Astrocyte of the spinal cord (primary cell): Measurements from ENCODE around the gene DOCK11.
"Not testable (repeated sequence)": the region's sequence is repeated elsewhere in the genome, so short reads cannot be mapped to it uniquely, and the experiment has no call there.

Experiments
- DNase-seq: peaks from one replicate; pipeline ENCODE4 v3.0.0; 2011; ENCODE audit warnings: low read depth, low spot score
- H3K4me3 ChIP-seq: 2 replicates; pipeline ENCODE4 v1.5.1; 2011; ENCODE audit warnings: low read depth, mild to moderate bottlenecking, low read length, moderate library complexity
- CTCF ChIP-seq: IDR thresholded peaks from 2 replicates; pipeline ENCODE4 v1.5.1; 2012; ENCODE audit warnings: low read depth, mild to moderate bottlenecking, low read length, inconsistent platforms
- in situ Hi-C: cut with HindIII; loops from 2 replicates; pipeline ENCODE4 v1.10.0; 2017; ENCODE audit warnings: low sequenced_read_pairs

DOCK11 gene

DNA sequence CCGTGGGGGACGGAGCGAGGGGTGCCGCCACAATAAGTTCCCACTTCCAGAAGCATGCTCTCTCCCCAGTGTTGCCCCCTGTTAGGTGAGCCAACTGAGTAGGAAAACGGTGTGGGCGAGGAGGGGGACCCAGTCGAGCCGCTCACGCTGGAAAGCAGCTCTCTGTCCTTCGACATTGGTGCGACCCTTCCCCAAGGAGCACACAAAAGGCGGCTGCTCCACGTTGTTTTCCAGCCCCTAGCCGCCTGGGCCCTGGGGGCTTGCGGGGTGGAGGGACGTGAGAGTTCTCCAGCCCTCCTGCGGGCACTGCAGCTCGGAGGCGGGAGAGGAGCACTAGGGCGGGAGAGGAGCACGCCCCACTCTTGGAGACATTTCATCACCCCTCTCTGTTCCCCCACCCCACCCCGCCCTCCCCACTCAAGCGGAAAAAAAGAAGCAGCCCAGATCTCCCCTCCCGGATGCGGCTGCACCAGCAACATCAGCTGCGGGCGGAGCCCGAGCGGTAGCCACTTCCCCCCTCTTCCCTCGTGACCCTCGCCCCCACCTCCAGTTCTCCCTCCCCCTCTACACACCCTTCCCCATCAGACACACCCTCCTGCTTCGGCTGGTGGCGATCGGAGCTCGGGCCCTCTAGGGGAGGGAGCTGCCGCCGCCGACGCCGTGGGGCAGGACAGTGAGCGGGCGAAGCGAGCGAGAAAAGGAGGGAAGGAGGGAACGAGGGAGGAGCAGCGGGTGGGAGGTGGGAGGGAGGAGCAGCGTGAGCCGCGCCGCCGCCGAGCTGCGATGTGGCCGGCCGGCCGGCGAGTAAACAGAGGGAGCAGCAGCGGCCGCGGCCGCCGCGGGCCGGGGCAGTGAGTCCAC lies at the start of gene DOCK11:
DOCK11 (plus strand) TSS at position 755 of the 861 bp plus-strand sequence. CDS start 157 bp downstream, outside the sequence.
- peak within 1 kb of the TSS; percentile 66 for H3K4me3 ChIP-seq
- no peak for TF ChIP-seq CTCF
- peak; percentile 89 for DNase-seq
- in situ Hi-C loops, result no loop called here

- no peak overlapping the region for H3K4me3 ChIP-seq
- DNase-seq, result no peak
- no peak for TF ChIP-seq CTCF
- in situ Hi-C loops, result no loop called here
Observed at GRCh38 chrX:118448273-118448783, 47.3 kb upstream of the DOCK11 start.

- DNase-seq, result no peak
- in situ Hi-C loops, result no loop called here
- H3K4me3 ChIP-seq, result no peak overlapping the region
- TF ChIP-seq CTCF, result no peak
Observed at GRCh38 chrX:118455013-118455412, 40.6 kb upstream of the DOCK11 start.

DNA sequence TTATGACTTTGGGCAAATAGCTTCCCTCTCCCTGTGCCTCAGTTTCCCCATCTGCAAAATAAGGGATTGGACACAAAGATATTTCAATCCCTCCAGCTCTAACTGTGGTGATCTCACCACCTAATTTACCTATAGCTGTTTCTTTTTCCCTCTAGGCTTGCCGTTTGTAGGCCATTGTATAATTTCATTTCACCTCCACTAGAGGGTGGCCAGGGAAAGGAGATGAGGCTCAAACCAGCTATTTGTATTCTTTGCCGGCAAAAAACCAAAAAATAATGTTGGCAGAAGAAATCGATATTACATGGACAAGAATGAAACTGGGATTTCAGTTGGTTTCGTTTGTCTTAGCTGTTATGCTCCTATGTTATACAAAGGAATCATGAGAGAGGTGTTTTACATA lies 36.1 kb upstream of the DOCK11 start:
- TF ChIP-seq CTCF, result peak; percentile 51
- in situ Hi-C loops, result no loop called here
- no peak overlapping the region for H3K4me3 ChIP-seq
- DNase-seq, result peak; percentile 40

DNA sequence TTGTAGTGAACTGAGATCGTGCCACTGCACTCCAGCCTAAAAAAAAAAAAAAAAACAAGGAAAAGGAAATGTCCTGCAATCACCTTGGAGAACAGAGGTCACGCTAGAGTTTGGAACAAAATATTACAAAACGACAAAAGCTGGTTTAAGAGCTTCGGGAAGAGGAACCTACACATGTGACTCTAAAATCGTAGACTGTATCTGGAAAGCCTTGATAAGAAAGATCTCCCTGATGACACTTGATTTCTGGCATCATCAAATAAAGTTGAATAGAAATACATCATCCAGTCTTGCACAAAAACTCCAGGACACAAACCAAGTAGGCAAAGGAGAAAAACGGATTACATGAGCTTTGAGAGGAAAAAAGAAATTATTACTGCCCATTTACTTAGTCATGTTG lies 31.1 kb upstream of the DOCK11 start:
- DNase-seq, result no peak
- H3K4me3 ChIP-seq, result no peak overlapping the region
- in situ Hi-C loops, result no loop called here
- no peak for TF ChIP-seq CTCF

DNA sequence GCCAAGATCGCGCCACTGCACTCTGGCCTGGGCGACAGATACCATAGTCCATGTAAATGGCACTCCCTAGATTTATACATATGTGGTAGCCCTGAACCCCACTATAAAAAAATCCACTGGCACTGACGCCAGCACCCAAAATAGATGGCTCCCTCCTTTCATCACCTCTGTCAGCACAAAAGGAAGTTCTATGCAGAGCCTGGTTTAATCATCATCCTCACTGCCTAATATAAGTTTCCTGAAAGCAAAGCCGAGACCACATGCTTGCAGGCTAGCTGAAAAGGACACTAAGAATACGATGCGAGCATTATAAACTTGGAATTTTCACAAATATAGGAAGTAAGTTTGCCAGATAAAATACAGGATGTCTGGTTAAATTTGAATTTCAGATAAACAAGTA lies 27.5 kb upstream of the DOCK11 start:
- DNase-seq, result no peak
- no peak for TF ChIP-seq CTCF
- in situ Hi-C loops, result no loop called here
- no peak overlapping the region for H3K4me3 ChIP-seq

DNA sequence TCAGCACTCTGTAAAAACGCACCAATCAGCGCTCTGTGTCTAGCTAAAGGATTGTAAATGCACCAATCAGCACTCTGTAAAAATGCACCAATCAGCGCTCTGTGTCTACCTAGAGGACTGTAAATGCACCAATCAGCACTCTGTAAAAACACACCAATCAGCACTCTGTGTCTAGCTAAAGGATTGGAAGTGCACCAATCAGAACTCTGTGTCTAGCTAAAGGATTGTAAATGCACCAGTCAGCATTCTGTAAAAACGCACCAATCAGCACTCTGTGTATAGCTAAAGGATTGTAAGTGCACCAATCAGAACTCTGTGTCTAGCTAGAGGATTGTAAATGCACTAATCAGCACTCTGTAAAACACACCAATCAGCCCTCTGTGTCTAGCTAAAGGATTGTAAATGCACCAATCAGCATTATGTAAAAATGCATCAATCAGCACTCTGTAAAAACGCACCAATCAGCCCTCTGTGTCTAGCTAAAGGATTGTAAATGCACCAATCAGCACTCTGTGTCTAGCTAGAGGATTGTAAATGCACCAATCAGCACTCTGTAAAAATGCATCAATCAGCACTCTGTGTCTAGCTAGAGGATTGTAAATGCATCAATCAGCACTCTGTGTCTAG lies 24.8 kb upstream of the DOCK11 start:
- H3K4me3 ChIP-seq, DNase-seq, in situ Hi-C loops: not testable (repeated sequence)
